Activated CD8-positive, alpha-beta memory T cell treated with anti-CD3 and anti-CD28 coated beads, Interleukin-2, amount 50 U/mL, for 4 hours (primary cell): Measurements from ENCODE around the gene ZBTB24.
"Not testable (repeated sequence)": the region's sequence is repeated elsewhere in the genome, so short reads cannot be mapped to it uniquely, and the experiment has no call there.

ENCODE experiments used
- DNase-seq: peaks from one replicate; pipeline ENCODE4 v3.0.0-alpha.2; 2020

ZBTB24 gene

DNA sequence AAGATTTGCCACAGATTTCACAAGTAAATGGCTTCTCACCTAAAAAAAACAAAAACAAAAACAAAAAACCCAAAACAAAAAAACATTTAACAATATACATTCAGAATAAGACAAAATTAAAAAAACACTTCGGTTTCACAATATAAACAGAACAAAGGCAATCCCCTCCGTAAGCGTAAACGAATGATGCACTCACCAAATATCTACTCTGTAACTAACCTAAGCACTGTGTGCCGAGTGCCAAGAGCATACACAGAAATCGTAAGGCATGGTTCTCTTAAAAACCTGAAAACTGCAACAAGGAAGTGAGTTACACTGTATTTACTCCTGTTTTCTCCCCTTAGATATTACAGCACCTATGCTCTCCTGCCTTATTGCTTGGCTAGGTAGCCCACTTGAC is 15.3 kb downstream of the ZBTB24 start:
- DNase-seq = no peak

DNA sequence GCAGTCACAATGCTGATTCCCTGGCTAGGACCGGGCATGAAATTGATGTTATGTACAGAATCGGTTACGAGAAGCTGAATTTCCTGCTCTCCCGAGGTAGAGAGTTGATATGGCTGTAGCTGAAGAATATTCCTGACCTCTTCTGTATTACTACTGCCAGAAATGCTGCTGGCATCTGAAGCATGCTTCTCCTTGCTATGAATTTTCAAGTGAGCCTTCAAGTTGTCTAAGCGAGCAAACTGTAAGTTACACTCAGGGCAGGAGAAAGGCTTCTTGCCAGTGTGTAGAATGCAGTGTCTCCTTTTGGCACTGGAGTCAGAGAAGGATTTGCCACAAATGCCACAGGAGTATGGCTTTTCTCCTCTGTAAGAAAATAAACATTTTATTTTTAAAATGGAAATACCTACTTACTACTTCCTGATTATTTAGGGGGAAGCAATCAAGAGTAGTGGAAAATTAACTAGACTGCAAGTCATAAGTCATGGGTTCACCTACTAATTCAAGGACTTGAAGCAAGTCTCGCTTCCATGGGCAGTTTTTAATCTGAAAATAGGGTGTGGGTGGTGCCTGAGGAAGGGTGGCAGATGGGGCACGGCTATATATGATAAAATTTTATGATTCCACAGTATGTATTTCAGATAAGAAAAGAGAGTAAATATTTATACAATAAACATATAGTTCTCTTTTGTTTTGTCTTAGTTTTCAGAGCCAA is 16.7 kb downstream of the ZBTB24 start:
- no peak for DNase-seq

DNA sequence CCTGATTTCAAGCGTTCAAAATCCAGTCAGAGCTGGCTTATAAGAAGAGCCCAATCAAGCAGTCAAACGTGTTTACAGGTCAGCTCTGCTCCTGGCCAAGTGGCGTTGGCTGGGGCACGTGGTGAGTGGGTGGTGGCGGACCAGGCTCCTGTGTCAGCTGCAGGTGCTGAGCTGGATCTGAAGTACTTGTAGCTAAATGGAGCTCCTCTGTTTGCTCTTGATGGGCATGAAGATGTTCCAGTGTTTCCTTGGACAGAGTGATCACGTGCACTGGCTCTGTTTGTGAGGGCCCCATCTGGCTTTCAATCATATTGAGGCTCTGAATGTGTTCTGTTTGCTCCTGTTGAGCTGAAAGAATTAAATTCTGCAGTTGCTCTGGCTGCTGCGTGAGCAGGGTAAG is 17.2 kb downstream of the ZBTB24 start:
- no peak for DNase-seq

DNA sequence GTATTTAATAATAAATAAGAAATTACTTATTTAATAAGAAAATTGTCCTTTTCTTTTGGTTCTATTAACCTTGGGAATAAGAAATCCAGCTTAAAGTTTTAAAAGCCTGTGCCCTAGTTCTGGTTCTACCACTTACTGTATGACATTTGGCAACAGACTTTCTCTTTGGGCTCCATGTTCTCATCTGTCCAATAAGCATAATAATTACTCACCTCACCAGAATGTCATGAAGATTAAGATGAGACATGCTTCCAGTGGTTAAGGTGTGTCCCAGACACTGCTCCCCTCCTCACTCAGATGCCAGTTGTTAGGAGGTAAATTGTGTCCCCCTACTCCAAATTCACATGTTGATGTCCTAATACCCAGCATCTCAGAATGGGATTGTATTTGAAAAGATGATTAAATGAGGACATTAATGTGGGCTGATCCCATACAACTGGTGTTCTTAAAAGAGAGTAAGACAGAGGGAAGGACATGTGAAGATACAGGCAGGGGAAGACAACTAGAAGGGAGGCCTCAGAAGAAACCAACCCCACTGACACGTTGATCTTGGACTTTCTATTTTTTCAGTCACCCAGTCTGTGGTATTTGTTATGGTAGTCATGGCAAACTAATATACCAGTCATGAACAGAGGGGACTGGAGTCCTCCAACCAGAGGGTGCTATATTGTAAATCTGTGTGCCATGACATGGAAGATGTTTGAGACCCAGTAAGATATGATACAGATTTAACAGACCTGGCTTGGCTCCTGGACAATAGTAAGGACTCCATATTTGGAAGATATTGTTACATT is 21.1 kb downstream of the ZBTB24 start:
- DNase-seq = no peak

DNA sequence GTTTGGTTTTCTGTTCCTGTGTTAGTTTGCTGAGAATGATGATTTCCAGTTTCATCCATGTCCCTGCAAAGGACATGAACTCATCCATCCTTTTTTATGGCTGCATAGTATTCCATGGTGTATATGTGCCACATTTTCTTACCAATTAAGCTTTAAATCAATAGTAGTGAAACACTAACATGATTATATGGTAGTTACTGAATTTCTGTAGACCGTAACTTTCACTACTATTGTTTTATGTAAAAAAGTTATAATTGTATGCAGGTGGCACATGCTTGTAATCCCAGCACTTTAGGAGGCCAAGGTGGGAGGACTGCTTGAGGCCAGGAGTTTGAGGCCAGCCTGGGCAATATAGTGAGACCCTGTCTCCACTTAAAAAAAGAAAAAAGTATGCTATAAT is 21.8 kb downstream of the ZBTB24 start:
- not testable (repeated sequence) for DNase-seq

DNA sequence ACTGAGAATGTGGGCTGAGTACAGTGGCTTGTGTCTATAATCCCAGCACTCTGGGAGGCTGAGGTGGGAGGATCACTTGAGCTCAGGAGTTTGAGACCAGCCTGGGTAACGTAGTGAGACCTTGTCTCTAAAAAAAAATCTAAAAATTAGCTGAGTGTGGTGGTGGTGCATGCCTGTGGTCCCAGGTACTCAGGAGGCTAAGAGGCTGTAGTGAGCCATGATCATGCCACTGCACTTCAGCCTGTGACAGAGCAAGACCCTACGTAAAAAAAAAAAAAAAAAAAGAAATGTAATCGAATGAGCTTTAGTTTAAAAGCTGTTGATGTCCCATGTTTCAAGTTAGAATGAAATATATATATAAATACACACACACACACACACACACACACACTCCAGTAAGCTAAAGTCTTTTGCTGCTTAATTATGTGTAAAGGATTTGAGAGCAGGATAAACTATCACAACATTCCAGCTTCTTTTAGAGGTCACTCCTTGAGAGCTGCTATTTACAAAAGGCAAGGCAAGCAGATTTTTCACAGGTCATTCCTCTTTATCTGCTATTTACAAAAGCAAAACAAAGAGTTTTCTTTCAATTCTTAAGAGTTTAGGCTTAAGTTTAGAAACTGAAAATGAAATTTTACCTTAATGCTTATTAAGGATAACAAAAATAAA is 22.7 kb downstream of the ZBTB24 start:
- no peak for DNase-seq

DNA sequence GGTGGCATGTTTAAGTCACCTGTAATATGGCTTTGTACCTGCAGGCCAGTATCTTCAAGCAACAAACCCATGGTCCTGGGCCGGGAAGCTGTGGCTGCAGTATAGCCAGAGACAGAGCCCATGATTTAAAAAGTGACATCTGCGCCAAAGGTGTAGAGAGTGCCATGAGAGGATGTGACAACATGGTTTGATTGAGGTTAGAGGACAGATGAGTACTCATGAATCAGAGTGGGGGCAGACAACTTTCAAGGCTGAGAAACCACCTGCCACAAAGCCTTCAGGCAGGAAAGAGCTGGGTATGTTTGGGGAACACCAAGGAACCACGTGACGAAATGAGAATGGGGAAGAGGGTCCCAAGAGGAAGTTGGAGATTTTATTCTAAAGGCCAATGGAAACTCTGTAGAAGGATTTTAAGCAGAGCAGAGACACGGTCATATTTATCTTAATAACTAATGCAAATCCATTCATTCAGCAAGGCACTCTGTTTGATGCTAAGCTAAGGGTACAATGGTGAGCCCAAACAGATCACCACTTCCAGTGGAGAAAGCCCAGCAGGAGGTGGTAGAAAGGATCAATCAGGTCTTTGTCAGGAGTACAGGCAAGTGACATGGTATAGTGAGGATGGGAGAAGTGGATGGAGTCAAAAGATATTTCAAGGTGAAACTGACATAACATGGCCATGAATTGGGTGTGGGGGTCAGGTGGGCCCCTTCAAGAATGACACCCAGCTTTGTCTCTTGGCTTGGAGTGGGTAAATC is 24.1 kb downstream of the ZBTB24 start:
- peak; percentile 52 for DNase-seq

DNA sequence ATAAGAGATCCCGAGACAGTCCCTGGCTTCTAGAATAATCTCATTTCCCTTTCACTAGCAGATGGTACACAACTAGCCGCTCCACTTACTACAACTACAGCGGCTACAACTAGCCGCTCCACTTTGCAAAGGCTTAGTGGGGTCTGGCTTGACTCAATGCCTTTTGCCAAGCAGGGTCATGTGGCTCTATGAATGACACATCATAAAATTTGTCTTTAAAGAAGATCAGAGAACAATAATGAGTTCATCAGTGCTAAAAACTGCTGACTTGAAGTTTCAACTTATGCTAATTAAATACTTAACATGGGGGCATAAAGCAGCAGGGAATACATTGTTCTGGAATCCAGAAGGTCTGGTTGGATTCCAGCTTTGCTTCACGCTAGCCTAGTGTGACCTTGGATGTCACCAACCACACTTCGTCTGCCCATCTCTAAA is 25.4 kb downstream of the ZBTB24 start:
- no peak for DNase-seq

DNA sequence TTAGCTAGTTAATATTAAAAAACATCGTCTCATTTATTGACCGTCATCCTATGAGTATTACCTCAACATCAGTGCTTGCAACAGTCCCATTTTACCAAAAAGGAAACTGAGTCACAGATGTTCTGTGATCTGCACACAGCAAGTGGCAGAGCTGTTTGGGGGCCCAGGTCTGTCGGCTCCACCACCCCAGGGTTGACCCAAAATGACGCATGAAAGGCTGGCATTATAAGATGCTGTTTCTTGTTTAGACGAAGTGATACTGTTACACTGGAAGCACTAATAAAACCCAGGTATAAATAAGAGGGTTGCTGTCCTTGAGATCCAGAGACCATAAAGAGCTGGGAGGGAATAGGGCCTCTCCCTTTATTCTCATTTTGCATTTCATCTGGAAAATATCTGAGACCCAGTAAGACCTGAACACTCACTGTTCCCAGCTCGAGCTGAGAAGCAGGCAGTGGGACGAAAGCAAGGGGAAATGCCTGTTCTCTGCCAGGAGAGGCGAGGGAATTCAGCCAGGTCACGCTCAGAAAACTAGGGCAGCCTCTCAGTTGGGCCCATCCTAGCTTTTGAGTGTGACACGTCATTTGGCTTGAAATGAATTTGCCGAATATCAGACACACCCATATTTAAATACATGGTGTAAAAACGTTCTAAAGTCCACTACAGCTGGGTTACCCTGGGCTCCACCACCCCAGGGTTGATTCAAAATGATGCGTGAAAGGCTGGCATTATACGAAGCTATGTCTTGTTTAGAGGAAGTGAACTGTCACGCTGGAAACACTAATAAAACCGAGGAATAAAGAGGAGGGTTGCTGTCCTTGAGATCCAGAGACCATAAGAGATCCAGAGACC is 26.1 kb downstream of the ZBTB24 start:
- no peak for DNase-seq

DNA sequence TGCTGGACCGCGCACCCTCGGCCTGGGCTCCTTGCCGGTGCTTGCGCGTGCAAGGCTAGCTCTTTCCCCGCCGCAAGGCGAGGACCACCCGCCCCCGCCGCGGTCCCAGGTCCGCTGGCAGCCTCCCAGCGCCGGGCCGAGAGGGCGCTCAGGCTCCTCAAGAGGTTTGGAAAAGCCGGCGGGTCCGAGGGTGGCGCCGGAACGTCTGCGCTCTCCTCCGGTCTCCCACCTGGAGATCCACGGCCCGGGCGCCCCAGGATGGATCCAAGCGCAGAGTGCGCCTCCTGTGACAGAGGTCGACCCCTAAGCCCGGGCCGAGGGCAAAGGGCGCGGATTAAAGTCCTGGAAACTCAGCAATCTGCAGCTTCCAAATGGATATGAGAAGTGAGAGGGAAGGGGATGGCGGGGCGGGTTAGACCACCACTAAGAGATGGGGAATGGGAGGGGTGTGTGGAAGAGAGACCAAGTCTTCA is 26.9 kb downstream of the ZBTB24 start:
- DNase-seq = no peak

DNA sequence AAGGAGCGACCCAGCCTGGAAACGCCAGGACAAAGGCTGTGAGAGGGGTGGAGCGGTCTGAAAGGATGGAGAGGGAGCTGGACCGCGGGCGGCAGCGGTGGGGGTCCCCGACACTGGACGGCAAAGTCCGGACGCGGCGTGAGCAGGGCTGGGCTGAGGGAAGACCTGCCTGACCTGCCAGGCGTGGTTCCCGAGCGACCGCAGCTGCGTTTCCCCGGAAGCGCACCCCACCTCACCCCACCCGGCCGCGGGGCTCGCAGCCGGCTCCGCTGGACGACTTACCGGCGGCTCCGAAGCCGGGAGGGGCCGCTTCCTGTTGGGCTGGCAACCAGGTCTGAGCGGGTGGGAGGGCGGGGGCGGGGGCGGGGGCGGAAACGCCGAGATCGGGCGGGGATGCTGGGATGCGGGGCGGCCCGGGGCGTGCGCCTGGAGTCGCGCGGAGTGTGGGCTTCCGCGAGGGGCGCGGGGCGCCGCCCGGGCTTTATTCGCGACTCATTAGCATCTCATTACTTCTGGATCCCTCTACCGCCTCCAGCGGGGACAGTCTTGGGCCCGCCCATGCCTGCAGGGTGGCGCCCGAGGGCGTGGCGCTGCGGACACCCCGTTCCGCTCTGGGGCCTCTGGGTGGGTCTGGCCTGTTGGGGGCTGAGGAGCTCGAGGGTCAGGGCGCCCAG is 27.4 kb downstream of the ZBTB24 start, which contains the start of gene MICAL1:
Gene MICAL1, minus strand, starts transcription at position 336 of the 674 bp plus-strand sequence. CDS start 1,576 bp downstream, outside the sequence.
- DNase-seq = peak; percentile 65

DNA sequence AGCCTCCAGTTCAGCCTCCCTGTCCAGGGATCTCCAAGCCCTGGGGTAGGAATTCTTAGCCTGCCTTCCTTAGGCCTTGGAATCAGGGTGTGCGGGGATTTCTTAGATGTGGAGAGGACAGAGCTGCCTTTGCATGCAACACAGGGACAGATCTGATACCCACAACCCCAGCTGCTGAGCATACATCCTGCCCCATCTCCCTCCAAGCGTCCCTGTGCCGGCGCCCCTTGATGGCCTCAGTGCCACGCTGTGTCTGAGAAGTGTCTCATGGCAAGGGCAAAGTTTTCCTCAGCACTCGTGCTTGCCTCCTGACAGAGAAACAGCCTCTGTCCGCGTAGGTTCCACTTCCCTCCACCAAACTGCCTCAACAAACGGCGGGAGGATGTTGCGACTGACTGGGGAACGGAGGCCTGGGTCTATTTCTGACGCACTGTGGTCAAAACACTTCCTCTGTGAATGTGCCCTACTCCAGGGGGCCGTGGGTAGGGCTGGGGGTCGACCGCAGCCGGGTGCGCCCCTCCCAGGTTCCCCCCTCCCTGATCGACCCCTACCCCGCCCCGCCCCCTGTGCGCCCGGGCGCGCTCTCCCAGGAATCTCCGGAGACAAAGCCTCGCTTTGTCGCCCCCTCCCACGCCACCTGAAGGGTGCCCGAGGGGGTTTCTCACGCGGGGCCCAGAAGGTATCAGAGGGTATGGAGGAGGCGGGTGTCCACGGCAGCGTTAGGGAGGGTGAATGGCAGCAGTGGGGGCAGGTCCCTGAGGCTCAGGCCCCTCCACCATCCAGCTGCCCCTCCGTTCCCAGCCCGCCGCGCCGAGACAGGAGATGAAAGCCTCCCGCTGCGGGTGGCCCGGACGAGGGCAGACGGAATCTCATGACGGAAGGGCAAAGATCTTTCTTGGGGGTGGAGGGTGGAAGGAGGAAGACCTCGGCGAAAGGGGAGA is 28.3 kb downstream of the ZBTB24 start:
- DNase-seq = peak; percentile 67

DNA sequence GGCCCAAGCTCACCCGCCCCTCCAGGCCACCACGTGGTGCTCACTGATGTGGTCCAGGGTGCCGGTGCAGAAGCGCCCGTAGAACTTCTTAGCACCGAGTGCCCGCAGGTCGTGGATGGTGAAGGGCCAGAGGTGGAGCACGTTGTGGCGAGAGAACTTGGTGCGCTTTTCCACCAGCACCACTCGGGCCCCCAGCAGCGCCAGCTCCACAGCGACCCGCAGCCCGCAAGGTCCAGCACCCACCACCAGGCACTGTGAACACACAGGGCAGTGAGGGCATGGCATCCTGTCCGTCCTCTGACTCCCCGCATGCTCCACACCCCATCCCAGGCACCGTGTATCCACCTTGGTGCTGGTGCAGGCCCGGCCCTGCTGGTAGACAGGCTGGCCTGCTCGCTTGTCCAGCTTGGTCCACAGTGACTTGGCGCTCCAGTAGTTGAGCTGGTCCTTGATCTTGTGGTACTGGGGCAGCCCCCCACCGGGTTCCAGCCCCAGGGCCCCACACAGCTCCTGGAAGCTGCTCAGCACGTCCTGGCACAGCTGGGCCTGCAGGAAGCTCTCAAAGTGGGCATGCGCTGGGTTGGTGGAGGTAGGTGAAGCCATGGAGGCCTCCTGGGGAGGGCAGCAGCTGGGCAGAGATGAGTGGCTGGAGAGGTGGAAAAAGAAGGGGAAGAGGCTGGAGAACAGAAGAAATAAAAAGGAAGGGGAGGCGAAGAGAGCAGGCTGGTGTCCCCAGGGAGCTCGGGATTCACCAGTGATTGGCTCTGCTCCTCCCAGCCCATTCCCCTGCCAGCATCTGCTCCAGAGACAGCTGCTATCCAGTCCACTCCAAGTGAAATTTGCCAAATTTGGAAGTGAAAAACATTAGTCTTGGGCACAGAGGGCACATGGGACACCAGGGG is 29.2 kb downstream of the ZBTB24 start:
- DNase-seq = no peak

DNA sequence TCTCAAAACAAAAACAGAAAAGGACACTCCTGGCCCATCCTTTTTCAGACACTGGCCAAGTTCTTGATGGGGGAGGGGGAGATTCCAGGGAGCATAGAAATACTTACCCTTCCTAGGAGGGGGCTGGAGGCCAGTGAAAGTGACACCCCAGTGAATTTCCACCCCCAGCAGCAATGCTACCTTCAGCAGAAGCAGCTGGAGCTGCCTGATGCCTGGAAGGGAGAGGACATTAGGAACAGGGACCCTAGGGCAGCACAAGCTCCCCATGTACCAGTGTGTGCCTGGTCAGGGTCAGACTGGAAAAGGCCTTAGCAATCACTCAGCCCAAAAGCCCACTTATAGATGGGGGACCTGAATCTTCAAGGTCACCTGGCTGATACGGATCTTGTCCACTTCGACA is 29.9 kb downstream of the ZBTB24 start:
- DNase-seq = no peak

DNA sequence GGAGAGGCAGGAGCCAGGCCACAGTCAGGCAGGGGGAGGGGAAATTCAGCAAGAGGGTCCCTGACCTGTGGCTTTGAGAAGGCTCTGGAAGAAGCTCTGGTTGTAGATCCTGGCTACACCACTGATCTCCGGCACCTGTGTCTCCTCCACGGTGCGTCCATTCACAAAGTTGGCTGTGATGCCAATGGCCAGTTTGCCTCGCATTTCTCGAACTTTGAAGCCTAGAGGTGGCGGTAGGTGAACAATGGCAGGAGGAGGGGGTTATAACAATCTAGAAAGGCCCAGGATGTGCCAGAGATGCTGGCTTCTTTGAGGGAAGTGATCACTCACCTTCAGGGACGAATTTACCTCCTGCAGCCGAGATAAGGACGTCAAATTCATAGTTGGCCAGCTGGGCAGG is 30.8 kb downstream of the ZBTB24 start:
- no peak for DNase-seq

DNA sequence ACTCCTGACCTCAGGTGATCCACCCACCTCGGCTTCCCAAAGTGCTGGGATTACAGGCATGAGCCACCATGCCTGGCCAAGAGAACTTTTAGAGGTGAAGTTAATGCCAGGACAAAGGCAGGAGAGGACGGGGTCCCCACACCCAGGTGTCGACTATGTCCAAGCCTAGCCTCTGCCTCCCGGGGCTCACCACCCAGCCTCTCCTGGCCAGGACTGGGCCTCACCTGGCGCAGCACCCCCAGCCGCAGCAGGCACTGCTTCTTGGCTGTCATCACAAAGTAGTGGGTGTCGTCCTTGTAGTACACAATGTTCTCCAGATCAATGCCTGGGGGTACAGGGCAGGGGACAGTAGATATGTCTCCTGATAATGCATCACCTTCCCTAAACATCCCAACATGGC is 31.6 kb downstream of the ZBTB24 start:
- DNase-seq = no peak

DNA sequence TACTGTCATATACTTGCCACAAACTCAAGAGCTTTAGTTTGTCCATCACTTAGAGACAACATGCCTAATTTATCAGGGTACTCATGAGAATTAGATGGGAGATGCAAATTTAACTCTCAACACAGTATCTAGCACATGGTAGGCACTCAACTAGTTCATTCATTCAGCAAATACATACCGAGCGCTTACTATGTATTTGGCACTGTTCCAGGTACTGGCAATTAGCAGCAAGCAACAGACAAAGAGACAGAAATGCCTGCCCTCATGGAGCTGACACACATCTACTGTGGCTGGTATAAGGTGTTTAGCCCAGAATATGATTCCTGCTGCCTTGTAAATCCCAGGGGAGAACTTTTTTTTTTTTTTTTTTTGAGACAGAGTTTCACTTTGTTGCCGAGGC is 32.2 kb downstream of the ZBTB24 start:
- no peak for DNase-seq

DNA sequence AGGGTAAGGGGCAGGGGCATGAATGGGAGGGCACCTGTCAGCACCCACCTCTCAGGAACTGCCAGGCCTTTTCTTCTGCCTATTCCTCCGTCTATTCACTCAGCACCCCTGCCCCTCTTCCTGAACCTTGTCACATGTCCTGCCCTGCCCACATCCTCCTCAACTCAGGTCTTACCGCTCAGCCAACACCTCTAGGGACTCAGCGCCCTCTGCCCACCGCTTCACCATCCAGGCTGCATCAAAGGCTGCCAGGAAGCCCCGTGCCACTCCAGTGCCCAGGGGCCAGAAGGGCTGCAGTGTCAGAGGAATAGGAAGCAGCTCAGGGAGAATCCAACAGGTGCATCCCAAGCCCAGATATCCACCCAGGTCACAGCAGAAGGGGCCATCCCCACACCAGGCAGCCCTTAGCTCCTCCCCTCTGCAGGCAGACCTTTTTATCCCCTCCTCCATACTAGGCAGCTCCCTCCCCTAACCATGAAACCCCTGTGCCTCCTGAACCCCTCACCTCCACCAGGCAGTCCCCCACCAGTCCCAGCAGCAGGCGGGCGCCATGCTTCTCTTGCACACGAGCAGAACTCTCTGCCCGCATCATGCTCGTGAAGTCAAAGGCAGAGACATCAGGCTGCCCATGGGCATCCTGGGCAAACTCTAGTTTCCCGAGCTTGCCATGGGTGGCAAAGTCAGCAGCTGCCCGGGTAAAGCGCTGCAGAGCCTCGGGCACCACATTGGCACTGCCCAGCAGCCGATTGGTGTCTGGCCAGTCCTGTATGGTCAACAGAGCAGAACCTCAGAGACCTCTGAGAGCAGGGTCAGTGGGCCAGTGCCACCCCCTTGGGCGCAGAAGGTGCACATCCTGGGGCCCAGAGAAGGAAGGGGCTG is 33.0 kb downstream of the ZBTB24 start:
- no peak for DNase-seq
